ENCODE data around the gene WDSUB1. TPM values are rescaled to one million over a fixed set of nuclear protein-coding genes. Genes with fewer than 3 reads are reported as not detected.

The WDSUB1 gene
- total and polyA plus RNA-seq, 4 donors = 2.0 to 6.1 (median 4.4) TPM

DNA sequence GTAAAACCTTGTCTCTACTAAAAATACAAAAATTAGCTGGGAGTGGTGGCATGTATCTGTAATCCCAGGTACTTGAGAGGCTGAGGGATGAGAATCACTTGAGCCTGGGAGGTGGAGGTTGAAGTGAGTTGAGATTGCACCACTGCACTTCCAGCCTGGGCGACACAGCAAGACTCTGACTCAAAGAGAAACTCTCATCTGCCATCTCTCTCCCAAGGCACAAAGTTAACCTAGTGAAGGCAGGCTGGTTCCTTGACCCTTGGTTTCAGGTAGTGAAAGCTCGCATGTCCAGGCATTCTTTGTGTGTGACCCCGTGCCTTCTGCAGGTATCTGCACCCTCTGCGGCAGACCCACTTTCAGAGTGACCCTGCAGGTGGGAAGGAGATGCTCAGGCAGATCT is 100.0 kb downstream of the WDSUB1 start:
- no peak for TF ChIP-seq REST (IDR thresholded peaks at IDR 0.05)
- H3K36me3 ChIP-seq (ENCODE audit: control insufficient read depth in 4 of 4, insufficient read depth in 3 of 4, low read depth in 1 of 4, low read length in 3 of 4) = peaks cover 0 to 10% (median 2%) of the 10 kb centered on the region in 4 donors
- H3K4me1 ChIP-seq (ENCODE audit: control insufficient read depth in 4 of 4, insufficient read depth in 4 of 4, low read length in 3 of 4) = no peaks in the 10 kb centered on the region
- DNase-seq (ENCODE audit: low spot score) = no peak
- H3K27ac ChIP-seq (ENCODE audit: low read depth in 1 of 2, low read length in 2 of 2) = no peak overlapping the region
- H3K4me3 ChIP-seq (ENCODE audit: low read depth in 1 of 3, low read length in 3 of 3) = no peak overlapping the region
- no peaks in the 10 kb centered on the region for H3K9me3 ChIP-seq (ENCODE audit: control insufficient read depth in 4 of 4, low read length in 3 of 4)
- no peaks in the 10 kb centered on the region for H3K27me3 ChIP-seq (ENCODE audit: control insufficient read depth in 4 of 4, insufficient read depth in 4 of 4, low read length in 3 of 4)
- 95% methylated on average over 4 of the region's 4 CpGs for WGBS
- H3K9ac ChIP-seq (ENCODE audit: low read depth in 1 of 2, low read length in 2 of 2) = no peak overlapping the region

Small RNA genes within 50 kb of the gene (small RNA-seq; reads per million reads assigned to genes)
- not detected for gene MIR6888
